OCI-LY1 (cell line): ENCODE measurements around the gene COL3A1.

Source experiments
- EZH2 ChIP-seq: fragments of 200-600 bp; sonication (generic), shearing (Covaris generic); IDR thresholded peaks from 2 replicates; pipeline ENCODE4 v1.8.0; 2017; ENCODE audit warnings: borderline replicate concordance, mixed run types, mild to moderate bottlenecking, antibody characterized with exemption, low read length, moderate library complexity, mixed read lengths
- TF ChIP-seq, protein P1 (sequence below): fragments of 200-600 bp; sonication (generic), shearing (Covaris generic); IDR thresholded peaks from 2 replicates; pipeline ENCODE4 v1.5.1; 2017; ENCODE audit warnings: mild to moderate bottlenecking, antibody characterized with exemption, low read length, moderate library complexity, mixed read lengths

DNA sequence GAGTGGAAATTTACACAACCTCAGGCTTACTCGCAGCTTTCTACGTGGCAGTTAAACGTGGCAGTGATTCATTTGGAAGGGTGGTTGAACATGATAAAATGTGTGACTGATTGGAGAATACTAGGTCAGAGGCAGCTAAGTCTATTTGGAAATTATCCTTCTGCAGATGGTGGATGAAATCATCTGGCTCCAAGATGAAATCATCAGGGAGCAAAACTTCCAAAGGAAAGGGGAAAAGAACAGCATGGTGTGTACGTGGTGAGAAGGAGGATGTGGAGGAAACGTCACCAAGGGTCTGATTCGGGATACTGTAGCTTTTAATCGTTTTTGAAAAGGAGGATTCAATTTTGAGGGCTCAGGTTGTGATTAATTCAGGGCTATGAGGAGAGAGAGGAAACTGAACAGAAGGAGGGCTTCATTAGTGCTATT lies 47.9 kb downstream of the COL3A1 start:
- TF ChIP-seq, protein P1, sequence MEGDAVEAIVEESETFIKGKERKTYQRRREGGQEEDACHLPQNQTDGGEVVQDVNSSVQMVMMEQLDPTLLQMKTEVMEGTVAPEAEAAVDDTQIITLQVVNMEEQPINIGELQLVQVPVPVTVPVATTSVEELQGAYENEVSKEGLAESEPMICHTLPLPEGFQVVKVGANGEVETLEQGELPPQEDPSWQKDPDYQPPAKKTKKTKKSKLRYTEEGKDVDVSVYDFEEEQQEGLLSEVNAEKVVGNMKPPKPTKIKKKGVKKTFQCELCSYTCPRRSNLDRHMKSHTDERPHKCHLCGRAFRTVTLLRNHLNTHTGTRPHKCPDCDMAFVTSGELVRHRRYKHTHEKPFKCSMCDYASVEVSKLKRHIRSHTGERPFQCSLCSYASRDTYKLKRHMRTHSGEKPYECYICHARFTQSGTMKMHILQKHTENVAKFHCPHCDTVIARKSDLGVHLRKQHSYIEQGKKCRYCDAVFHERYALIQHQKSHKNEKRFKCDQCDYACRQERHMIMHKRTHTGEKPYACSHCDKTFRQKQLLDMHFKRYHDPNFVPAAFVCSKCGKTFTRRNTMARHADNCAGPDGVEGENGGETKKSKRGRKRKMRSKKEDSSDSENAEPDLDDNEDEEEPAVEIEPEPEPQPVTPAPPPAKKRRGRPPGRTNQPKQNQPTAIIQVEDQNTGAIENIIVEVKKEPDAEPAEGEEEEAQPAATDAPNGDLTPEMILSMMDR, result no peak
- no peak for TF ChIP-seq EZH2
